ENCODE measurements around the gene HTRA3.

The HTRA3 gene

GRCh38 chr4:8247047-8247930 is 22.3 kb upstream of the HTRA3 start:
- DNase-seq (ENCODE audit: low spot score): no peak

- DNase-seq (ENCODE audit: low spot score): no peak
These were observed 21.5 kb upstream of the HTRA3 start for GRCh38 chr4:8248091-8248490.

- DNase-seq (ENCODE audit: low spot score): no peak
These were observed 19.3 kb upstream of the HTRA3 start for GRCh38 chr4:8250227-8250626.

GRCh38 chr4:8250637-8251036 is 18.9 kb upstream of the HTRA3 start:
- DNase-seq (ENCODE audit: low spot score): no peak

GRCh38 chr4:8251110-8251883 is 18.3 kb upstream of the HTRA3 start:
- DNase-seq (ENCODE audit: low spot score): no peak

- no peak for DNase-seq (ENCODE audit: low spot score)
These were observed 17.0 kb upstream of the HTRA3 start for GRCh38 chr4:8252301-8253173.

GRCh38 chr4:8254076-8254475 is 15.5 kb upstream of the HTRA3 start:
- DNase-seq (ENCODE audit: low spot score): no peak

DNA sequence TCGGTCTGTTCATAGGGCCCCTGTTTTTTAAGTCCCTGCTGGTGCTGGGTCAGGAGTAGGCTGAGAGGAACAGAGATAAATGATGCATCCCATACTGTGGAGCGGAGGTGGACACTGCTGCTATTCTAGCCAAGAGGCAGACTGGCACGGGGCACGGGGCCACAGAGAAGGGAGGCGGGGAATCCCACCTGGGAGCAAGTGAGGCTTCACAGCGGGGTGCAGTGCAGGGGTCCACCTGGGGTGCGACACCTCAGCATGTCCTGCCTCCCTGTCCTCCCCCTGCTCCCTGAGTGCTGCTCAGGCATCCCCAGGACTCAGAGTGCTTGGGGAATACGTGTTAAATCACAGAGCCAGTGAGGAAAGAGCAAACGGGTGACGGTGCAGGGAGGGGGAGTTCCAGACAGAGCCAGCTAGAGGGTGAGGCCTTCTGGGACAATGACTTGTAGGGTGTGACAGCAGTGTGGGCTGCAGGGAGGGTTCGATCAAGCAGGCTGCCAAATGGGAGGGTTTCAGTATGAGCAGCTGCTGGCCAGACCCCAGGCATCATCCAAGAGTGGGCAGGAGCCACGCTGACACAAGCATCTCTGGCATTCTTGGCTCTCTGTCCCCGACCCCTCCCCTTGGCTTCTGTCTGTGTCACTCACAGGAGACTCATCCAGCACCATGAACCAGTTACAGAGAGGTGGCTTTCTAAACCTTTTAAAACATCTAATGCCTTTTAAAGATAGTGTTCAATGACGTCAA is 13.7 kb upstream of the HTRA3 start:
- no peak for DNase-seq (ENCODE audit: low spot score)

GRCh38 chr4:8257854-8258253 is 11.7 kb upstream of the HTRA3 start:
- no peak for DNase-seq (ENCODE audit: low spot score)

GRCh38 chr4:8258552-8259212 is 10.9 kb upstream of the HTRA3 start:
- no peak for DNase-seq (ENCODE audit: low spot score)

DNA sequence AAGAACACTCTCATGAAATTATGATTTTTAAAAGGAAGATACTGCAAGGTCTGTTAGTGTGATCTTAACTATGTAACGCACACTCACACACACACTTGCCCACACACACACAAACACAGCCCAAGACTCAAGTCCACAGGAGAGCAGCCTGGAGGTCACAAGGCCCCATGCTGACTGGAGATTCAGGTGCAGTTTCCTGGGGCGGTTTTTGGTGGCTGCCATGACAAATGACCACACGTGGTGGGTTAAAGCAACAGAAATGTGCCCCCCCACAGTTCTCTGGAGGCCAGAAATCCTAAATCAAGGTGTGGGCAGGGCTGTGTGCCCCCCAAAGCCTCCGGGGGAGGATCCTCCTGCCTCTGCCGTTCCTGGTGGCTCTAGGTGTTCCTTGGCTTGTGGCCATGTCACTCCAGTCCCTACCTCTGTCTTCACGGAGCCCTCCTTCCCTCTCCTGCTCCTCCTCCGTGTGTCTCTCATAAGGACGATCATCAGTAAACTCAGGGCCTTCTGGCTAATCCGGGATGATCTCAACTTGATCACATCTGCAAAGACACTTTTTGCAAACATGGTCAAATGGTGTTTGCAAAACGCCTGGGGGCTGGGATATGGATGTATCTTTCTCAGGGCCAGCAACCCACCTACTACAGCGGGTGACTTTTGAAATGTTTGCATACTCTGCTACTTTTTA is 9.7 kb upstream of the HTRA3 start:
- DNase-seq (ENCODE audit: low spot score): no peak

- DNase-seq (ENCODE audit: low spot score): no peak
These were observed 8.9 kb upstream of the HTRA3 start for GRCh38 chr4:8260656-8261111.

GRCh38 chr4:8261851-8262535 is 7.6 kb upstream of the HTRA3 start:
- no peak for DNase-seq (ENCODE audit: low spot score)

DNA sequence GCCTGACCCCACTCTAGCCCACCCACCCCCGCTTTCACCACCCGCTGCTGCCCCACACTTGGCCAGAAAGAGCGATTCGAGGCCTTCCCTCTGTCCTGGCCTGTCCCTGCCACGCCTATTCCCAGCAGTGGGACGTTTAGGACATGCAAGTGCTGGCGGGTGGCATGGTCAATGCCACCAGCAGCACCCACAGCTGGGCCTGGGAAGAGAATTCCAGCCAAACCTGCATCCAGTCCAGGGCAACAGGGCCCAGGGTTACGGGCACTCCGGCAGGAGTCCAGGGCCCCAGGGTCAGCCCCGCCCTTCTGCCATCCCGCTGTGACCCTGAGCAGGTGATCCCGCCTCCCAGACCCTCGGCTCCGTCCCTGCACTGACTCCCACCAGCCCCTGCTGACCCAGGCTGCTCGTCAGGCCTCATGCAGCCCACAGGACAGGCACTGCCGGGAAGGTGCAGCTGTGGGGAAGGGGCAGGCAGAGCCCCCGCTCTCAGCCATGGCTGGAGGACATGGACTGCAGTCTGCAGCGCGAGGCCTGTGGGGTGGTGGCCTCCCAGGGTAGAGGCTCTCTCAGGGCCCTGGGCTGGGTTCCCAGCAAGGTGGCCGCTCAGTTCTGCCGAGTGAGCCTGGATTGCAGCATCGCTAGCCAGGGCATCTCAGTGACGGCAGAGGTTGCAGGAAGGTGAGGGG is 6.8 kb upstream of the HTRA3 start:
- DNase-seq (ENCODE audit: low spot score): no peak

GRCh38 chr4:8263397-8263796 is 6.2 kb upstream of the HTRA3 start:
- no peak for DNase-seq (ENCODE audit: low spot score)

DNA sequence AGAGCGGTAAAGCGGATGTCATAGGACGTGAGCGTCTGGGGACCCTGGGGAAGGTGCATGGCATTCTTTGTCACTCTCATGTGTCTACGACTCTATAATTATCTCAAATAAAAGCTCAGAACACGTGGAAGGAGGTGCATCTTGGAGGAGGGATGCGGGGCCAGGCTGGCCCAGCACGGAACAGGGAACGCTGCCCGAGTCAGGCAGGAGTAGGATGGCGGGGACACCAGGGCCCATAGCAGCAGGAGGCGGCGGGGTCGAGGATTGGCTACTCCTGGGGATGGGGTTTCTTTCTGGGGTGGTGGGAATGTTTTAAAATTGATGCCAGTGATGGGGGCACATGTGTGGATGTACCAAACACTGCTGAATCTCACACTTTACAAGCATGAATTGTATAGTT is 5.4 kb upstream of the HTRA3 start:
- no peak for DNase-seq (ENCODE audit: low spot score)

- no peak for DNase-seq (ENCODE audit: low spot score)
These were observed 4.2 kb upstream of the HTRA3 start for GRCh38 chr4:8265171-8265929.

GRCh38 chr4:8266088-8266487 is 3.5 kb upstream of the HTRA3 start:
- DNase-seq (ENCODE audit: low spot score): no peak
